Measurements from ENCODE around the gene GVQW3. TPM values are rescaled to one million over a fixed set of nuclear protein-coding genes. Genes with fewer than 3 reads are reported as not detected.

GVQW3 gene
- total and polyA plus RNA-seq, 2 donors (not counting 1 experiment from before 2014, with no cell fraction given): 3.5 to 8.2 TPM

GRCh38 chr11:76395296-76395695 is 14.2 kb downstream of the GVQW3 start:
- Histone ChIP-seq H3K9ac (ENCODE audit: low read length) (no peak overlapping the region), H3K4me1 (ENCODE audit: control insufficient read depth in 2 of 2, insufficient read depth in 2 of 2, low read length in 2 of 2) (no peaks in the 10 kb centered on the region), H3K4me2 (replicated peaks; ENCODE audit: low read depth, low read length, poor library complexity, severe bottlenecking) (no peak overlapping the region), H3K36me3 (replicated peaks in 1 of 2; ENCODE audit: control extremely low read depth in 1 of 2, control insufficient read depth in 1 of 2, extremely low read depth in 1 of 2, insufficient read depth in 2 of 2, low read length in 1 of 2) (no peaks in the 10 kb centered on the region), H3K27ac (ENCODE audit: low read length in 2 of 2) (no peak overlapping the region), H3K9me3 (ENCODE audit: control extremely low read depth in 1 of 3, control insufficient read depth in 2 of 3, insufficient read depth in 1 of 3, low read length in 2 of 3) (no peaks in the 10 kb centered on the region), H3K79me2 (ENCODE audit: control insufficient read depth, insufficient read depth, low read length) (no peaks in the 10 kb centered on the region), H3K27me3 (replicated peaks in 1 of 4; ENCODE audit: control extremely low read depth in 1 of 4, control insufficient read depth in 3 of 4, insufficient read depth in 4 of 4, low read length in 3 of 4) (no peaks in the 10 kb centered on the region), H3K4me3 (ENCODE audit: control extremely low read depth in 1 of 5, extremely low read depth in 1 of 5, insufficient read depth in 1 of 5, low read depth in 2 of 5, low read length in 4 of 5) (no peak overlapping the region), H4K20me1 (ENCODE audit: control insufficient read depth, insufficient read depth, low read length, poor library complexity, severe bottlenecking) (no peaks in the 10 kb centered on the region), H2AFZ (ENCODE audit: insufficient read depth, low read depth, low read length, poor library complexity, severe bottlenecking) (no peak overlapping the region)
- Mint-ChIP-seq H3K4me3 (no peak overlapping the region), H3K9me3 (ENCODE audit: insufficient read depth) (no peaks in the 10 kb centered on the region), H3K27ac (no peak overlapping the region), H3K4me1 (peaks cover 8% of the 10 kb centered on the region), H3K27me3 (no peaks in the 10 kb centered on the region)
- TF ChIP-seq EZH2 (IDR thresholded peaks at IDR 0.05; ENCODE audit: borderline replicate concordance, insufficient read depth, low read depth, low read length, poor library complexity, severe bottlenecking) (no peak), CTCF (IDR thresholded peaks at IDR 0.05) (no peak)
- CTCF ChIA-PET: no interaction called here
- no CpG with 5 or more reads among the region's 1 CpG for WGBS (ENCODE audit: insufficient coverage)
- POLR2A ChIA-PET: no interaction called here
- DNase-seq (no peak), ATAC-seq (ENCODE audit: low read depth) (no peak)
- intact Hi-C loops (cut with micrococcal nuclease): no loop called here

GRCh38 chr11:76397383-76397782 is 16.3 kb downstream of the GVQW3 start:
- H3K79me2 ChIP-seq (ENCODE audit: control insufficient read depth, insufficient read depth, low read length): no peaks in the 10 kb centered on the region
- no peak overlapping the region for H3K9ac ChIP-seq (ENCODE audit: low read length)
- no peaks in the 10 kb centered on the region for H4K20me1 ChIP-seq (ENCODE audit: control insufficient read depth, insufficient read depth, low read length, poor library complexity, severe bottlenecking)
- Mint-ChIP-seq H3K4me1 (peaks cover 8% of the 10 kb centered on the region), H3K27ac (no peak overlapping the region), H3K4me3 (no peak overlapping the region), H3K27me3 (no peaks in the 10 kb centered on the region), H3K9me3 (ENCODE audit: insufficient read depth) (no peaks in the 10 kb centered on the region)
- H3K27me3 ChIP-seq (replicated peaks in 1 of 4; ENCODE audit: control extremely low read depth in 1 of 4, control insufficient read depth in 3 of 4, insufficient read depth in 4 of 4, low read length in 3 of 4): no peaks in the 10 kb centered on the region
- no peaks in the 10 kb centered on the region for H3K36me3 ChIP-seq (replicated peaks in 1 of 2; ENCODE audit: control extremely low read depth in 1 of 2, control insufficient read depth in 1 of 2, extremely low read depth in 1 of 2, insufficient read depth in 2 of 2, low read length in 1 of 2)
- H3K27ac ChIP-seq (ENCODE audit: low read length in 2 of 2): no peak overlapping the region
- CTCF ChIA-PET: interaction anchor here (0.7 kb wide), 1 partner anchor 184 kb away, joined by 4 read pairs; no protein-coding TSS in a partner anchor
- H2AFZ ChIP-seq (ENCODE audit: insufficient read depth, low read depth, low read length, poor library complexity, severe bottlenecking): no peak overlapping the region
- no CpG with 5 or more reads among the region's 3 CpGs for WGBS (ENCODE audit: insufficient coverage)
- H3K4me2 ChIP-seq (replicated peaks; ENCODE audit: low read depth, low read length, poor library complexity, severe bottlenecking): no peak overlapping the region
- no peaks in the 10 kb centered on the region for H3K4me1 ChIP-seq (ENCODE audit: control insufficient read depth in 2 of 2, insufficient read depth in 2 of 2, low read length in 2 of 2)
- POLR2A ChIA-PET: no interaction called here
- TF ChIP-seq EZH2 (IDR thresholded peaks at IDR 0.05; ENCODE audit: borderline replicate concordance, insufficient read depth, low read depth, low read length, poor library complexity, severe bottlenecking) (no peak), CTCF (IDR thresholded peaks at IDR 0.05) (no peak)
- no peaks in the 10 kb centered on the region for H3K9me3 ChIP-seq (ENCODE audit: control extremely low read depth in 1 of 3, control insufficient read depth in 2 of 3, insufficient read depth in 1 of 3, low read length in 2 of 3)
- no peak overlapping the region for H3K4me3 ChIP-seq (ENCODE audit: control extremely low read depth in 1 of 5, extremely low read depth in 1 of 5, insufficient read depth in 1 of 5, low read depth in 2 of 5, low read length in 4 of 5)
- ATAC-seq (ENCODE audit: low read depth): no peak
- intact Hi-C loops (cut with micrococcal nuclease): no loop called here
- DNase-seq: no peak

Measured in B cell (primary cell).